Panc1 (cell line): Measurements from ENCODE around the gene DEAF1.

Experiments
- CTCF ChIP-seq: fragments of 450-650 bp; IDR thresholded peaks from 2 replicates; pipeline ENCODE4 v1.5.1; 2017; ENCODE audit warnings: mild to moderate bottlenecking
- POLR2AphosphoS5 ChIP-seq: IDR thresholded peaks from 2 replicates; pipeline ENCODE4 v1.6.1; 2012; ENCODE audit warnings: mild to moderate bottlenecking, low read depth, low read length, moderate library complexity
- REST ChIP-seq, 2 experiments: IDR thresholded peaks; 2 replicates each; pipeline ENCODE4 v1.6.1; 2011 to 2012; ENCODE audit warnings: low read depth in 2 of 2, control low read depth in 1 of 2, low read length in 1 of 2, mild to moderate bottlenecking in 1 of 2, moderate library complexity in 1 of 2; ENCODE audit not compliant: insufficient read depth in 1 of 2
- SIN3A ChIP-seq: IDR thresholded peaks from 2 replicates; pipeline ENCODE4 v1.6.1; 2012; ENCODE audit warnings: low read depth, mild to moderate bottlenecking, low read length, moderate library complexity, borderline replicate concordance; ENCODE audit not compliant: insufficient read depth

- TF ChIP-seq CTCF (no peak), SIN3A (no peak), POLR2AphosphoS5 (no peak), REST (IDR thresholded peaks at IDR 0.05; ENCODE audit: insufficient read depth in 1 of 2, low read depth in 2 of 2, low read length in 1 of 2) (no peak)
Observed at GRCh38 chr11:680476-680875, 14.5 kb downstream of the DEAF1 start.
